Spinal cord (tissue), 10 donors: ENCODE data around the gene TNN. TPM values are rescaled to one million over a fixed set of nuclear protein-coding genes. Genes with fewer than 3 reads are reported as not detected.

Source experiments
- DNase-seq, 6 donors: peaks; one replicate each; pipeline versions ENCODE4 v3.0.0 to v3.0.0-alpha.2; 2013 to 2015; ENCODE audit warnings: low spot score in 6 of 6, low read depth in 4 of 6
- H3K27ac ChIP-seq: one replicate; pipeline ENCODE4 v1.5.1; 2013; ENCODE audit warnings: low read depth, low read length, control low read depth
- H3K27me3 ChIP-seq: one replicate; pipeline ENCODE4 v1.6.1; 2013; ENCODE audit warnings: low read length; ENCODE audit not compliant: control insufficient read depth, insufficient read depth
- H3K36me3 ChIP-seq: one replicate; pipeline ENCODE4 v1.6.1; 2013; ENCODE audit warnings: low read length; ENCODE audit not compliant: control insufficient read depth, insufficient read depth
- H3K4me1 ChIP-seq: one replicate; pipeline ENCODE4 v1.6.1; 2013; ENCODE audit warnings: low read length; ENCODE audit not compliant: control insufficient read depth, insufficient read depth
- H3K4me3 ChIP-seq: one replicate; pipeline ENCODE4 v1.5.1; 2013; ENCODE audit warnings: low read depth, low read length, control low read depth
- H3K9me3 ChIP-seq: one replicate; pipeline ENCODE4 v1.6.1; 2013; ENCODE audit warnings: low read length; ENCODE audit not compliant: control insufficient read depth, insufficient read depth
- WGBS: methylation state at CpG from one replicate; pipeline ENCODE4 v1.1.5; 2013; ENCODE audit warnings: missing lambda C conversion rate; ENCODE audit not compliant: insufficient coverage; 5-methylcytosine and 5-hydroxymethylcytosine counted together
- polyA plus RNA-seq, 2 donors: library from polyadenylated mRNA; unstranded; fragments of 120-200 nt; gene quantifications; one replicate each; pipeline ENCODE4 v1.2.1, GENCODE V29; 2013; ENCODE audit not compliant: insufficient read length in 2 of 2
- total RNA-seq, 2 donors: library from RNA; depleted of rRNA in 1 of 2; stranded (reverse); fragments of 120-200 nt in 1 of 2; fragments of >200 nt in 1 of 2; gene quantifications; one replicate each; pipeline versions ENCODE4 v1.2.3 to v1.2.4, GENCODE V29; 2013 to 2014
- donor health status: healthy.

TNN gene
- total and polyA plus RNA-seq, 4 donors = 1.6 to 16.4 (median 8.4) TPM

DNA sequence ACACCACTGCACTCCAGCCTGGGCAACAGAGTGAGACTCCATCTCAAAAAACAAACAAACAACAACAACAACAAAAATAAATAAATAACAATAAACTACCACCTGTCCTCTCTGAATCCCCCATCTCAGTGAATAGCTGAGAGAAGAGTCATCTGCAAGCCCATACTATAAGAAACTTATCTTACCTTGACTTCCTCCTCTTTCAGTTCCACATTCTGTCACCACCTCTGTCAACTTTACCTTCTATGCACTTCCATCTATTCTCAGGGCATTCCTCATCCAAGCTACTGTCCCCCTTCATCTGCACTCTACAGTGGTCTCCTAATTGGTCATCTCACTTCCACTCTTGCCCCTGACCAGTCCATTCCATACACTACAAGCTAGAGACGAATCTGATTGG is 66.9 kb downstream of the TNN start:
- no peak overlapping the region for H3K27ac ChIP-seq
- no peaks in the 10 kb centered on the region for H3K4me1 ChIP-seq
- 100% methylated on average over 1 of the region's 1 CpG for WGBS
- no peaks in the 10 kb centered on the region for H3K27me3 ChIP-seq
- H3K36me3 ChIP-seq = no peaks in the 10 kb centered on the region
- no peak for DNase-seq
- no peaks in the 10 kb centered on the region for H3K9me3 ChIP-seq
- H3K4me3 ChIP-seq = no peak overlapping the region

DNA sequence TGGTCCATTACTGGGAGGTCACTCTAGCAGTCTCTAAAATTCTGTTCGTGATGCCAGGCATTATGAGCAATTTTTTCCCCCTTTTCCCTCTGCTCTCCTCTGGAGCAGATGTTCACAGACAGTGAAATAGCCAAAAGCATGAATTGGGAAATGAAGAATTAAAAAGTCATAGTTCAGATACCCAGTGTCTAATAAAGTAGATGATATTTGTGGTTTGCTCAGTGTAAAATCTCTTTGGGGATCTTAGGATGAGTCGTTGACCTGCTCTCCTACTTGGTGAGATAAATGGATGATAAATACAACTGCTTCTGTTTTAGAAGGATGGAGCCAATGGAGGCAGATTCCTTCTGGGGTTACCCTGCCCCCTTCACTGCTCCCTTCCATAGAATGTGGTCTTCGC is 68.6 kb downstream of the TNN start:
- DNase-seq = no peak
- Histone ChIP-seq H3K4me3 (no peak overlapping the region), H3K4me1 (peaks cover 3% of the 10 kb centered on the region), H3K27me3 (no peaks in the 10 kb centered on the region), H3K36me3 (no peaks in the 10 kb centered on the region), H3K9me3 (no peaks in the 10 kb centered on the region), H3K27ac (no peak overlapping the region)
- 80% methylated on average over 2 of the region's 3 CpGs for WGBS

DNA sequence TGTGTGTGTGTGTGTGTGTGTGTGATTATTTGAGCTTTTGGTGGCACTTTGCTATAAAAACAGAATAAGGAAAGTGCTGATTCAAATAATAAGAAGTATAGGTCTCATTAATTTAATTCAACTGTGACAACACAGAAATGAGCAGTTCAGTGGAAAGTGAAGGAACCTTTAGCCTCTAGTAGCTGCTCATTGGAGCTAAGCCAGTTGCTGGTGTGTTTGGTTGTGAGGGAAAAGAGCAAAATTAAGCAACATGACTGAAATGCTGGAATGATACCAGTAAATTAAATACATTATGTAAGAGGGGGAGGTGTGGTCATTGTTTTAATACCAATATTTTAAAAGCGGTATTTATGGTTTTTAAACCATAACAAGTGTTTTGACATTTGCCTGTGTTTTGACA is 69.7 kb downstream of the TNN start:
- H3K36me3 ChIP-seq = no peaks in the 10 kb centered on the region
- no peak overlapping the region for H3K4me3 ChIP-seq
- H3K4me1 ChIP-seq = peaks cover 8% of the 10 kb centered on the region
- H3K27me3 ChIP-seq = no peaks in the 10 kb centered on the region
- no peaks in the 10 kb centered on the region for H3K9me3 ChIP-seq
- no peak for DNase-seq
- WGBS = no CpG with 5 or more reads among the region's 1 CpG
- H3K27ac ChIP-seq = no peak overlapping the region

DNA sequence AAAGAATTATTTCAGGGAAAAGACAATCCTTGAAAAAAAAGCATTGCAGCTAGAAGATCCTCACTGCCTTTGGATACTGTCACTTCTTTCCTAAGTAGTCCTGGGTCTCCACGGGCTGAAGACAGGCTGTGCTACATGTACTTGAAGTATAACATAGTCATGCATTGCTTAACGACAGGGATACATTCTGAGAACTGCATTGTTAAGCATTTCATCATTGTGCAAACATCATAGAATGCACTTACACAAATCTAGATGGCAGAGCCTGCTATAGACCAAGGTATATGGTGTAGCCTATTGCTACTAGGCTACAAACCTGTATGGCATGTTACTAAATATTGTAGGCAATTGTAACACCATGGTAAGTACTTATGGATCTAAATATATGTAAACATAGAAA is 70.9 kb downstream of the TNN start:
- Histone ChIP-seq H3K4me3 (no peak overlapping the region), H3K9me3 (no peaks in the 10 kb centered on the region), H3K4me1 (peaks cover 9% of the 10 kb centered on the region), H3K27me3 (no peaks in the 10 kb centered on the region), H3K27ac (no peak overlapping the region), H3K36me3 (no peaks in the 10 kb centered on the region)
- DNase-seq = no peak
- WGBS = 67% methylated on average over 2 of the region's 2 CpGs

DNA sequence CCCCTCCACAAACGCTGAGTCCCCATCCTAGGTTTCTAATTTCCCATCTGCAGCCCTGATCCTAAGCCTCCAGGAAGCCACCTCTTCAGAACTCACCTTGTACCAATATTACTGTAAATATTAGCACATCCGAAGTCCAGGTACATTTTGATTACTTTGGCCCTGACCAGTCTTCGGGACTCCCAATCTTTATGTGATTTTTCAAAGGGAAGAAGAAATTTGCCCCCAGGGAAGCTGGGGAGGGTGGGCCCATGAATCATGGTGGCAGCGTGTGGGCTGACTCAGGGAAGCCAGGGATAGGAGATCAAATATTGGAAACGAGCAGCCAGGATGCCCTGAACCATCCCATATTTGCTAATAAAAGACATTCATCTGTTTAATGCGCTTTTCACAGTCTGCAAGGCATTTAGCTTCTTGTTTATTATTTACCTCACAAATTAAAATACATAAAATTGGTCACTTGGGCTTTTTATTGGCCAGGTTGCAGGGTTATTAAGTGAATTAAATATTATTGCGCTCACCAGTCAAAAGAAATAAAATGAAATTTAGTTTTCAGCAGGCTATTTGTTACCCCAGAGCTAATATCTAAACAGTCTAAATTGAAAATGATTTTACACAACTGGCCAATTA is 78.4 kb downstream of the TNN start:
- H3K9me3 ChIP-seq = no peaks in the 10 kb centered on the region
- H3K4me1 ChIP-seq = peaks cover 20% of the 10 kb centered on the region
- no peak overlapping the region for H3K4me3 ChIP-seq
- H3K27ac ChIP-seq = no peak overlapping the region
- no CpG with 5 or more reads among the region's 7 CpGs for WGBS
- H3K36me3 ChIP-seq = no peaks in the 10 kb centered on the region
- DNase-seq = peak in 1 of 6 donors; percentile 95
- no peaks in the 10 kb centered on the region for H3K27me3 ChIP-seq

DNA sequence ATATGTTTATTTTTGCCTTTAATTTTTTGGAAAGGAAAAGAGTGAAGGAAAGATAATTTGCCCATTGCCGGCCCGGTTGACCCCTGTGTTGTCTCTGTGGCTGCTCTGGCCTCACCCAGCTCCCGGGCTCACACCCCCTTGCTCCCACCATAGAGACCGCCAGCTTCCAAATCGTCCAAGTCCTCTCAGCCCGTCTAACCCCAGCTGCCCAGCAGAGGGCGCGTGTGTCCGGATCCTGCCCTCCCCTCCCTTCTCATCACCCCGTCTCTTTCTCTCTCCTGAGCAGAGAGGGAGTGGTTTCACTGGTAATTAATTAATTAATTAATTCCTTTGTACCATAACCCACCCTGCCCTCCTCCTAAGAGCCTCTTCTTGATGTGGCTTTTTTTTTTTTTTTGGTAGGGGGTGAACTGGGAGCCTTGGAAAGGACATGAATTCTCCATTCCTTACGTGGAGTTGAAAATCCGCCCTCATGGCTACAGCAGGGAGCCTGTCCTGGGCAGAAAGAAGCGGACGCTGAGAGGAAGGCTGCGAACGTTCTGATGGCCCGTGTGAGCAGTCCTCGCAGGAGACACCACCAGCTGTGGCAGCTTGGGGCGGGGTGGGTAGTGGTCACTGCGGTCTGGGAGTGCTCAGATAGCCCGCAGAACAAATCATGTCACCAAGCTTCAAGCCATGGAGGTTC is 79.0 kb downstream of the TNN start:
- Histone ChIP-seq H3K4me3 (no peak overlapping the region), H3K4me1 (peaks cover 21% of the 10 kb centered on the region), H3K27me3 (no peaks in the 10 kb centered on the region), H3K36me3 (no peaks in the 10 kb centered on the region), H3K27ac (no peak overlapping the region), H3K9me3 (no peaks in the 10 kb centered on the region)
- 17% methylated on average over 14 of the region's 21 CpGs for WGBS
- peak in 4 of 6 donors; percentile 39 to 95 (median 74) for DNase-seq

DNA sequence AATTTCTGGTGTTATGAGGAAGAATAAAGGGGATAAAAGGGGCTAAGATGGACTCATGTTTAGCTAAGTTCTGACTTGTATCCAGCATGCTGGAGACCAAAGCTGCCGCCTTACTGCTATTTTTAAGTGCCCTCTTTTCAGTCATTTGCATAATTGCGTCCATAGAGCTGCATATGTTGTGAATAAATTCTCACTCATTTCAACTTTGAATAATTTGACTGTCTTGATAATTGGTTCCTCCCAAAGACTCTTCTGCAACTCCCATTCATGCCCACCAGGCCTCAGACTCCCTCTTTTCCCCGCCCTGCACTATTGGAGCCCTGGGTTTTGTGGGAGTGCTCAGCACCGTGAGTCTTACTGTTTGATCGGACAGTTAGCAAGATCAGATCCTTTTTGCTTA is 79.9 kb downstream of the TNN start:
- H3K9me3 ChIP-seq = no peaks in the 10 kb centered on the region
- 86% methylated on average over 1 of the region's 5 CpGs for WGBS
- no peaks in the 10 kb centered on the region for H3K36me3 ChIP-seq
- no peak overlapping the region for H3K27ac ChIP-seq
- H3K27me3 ChIP-seq = peaks cover 3% of the 10 kb centered on the region
- no peak for DNase-seq
- H3K4me1 ChIP-seq = peaks cover 19% of the 10 kb centered on the region
- H3K4me3 ChIP-seq = no peak overlapping the region

DNA sequence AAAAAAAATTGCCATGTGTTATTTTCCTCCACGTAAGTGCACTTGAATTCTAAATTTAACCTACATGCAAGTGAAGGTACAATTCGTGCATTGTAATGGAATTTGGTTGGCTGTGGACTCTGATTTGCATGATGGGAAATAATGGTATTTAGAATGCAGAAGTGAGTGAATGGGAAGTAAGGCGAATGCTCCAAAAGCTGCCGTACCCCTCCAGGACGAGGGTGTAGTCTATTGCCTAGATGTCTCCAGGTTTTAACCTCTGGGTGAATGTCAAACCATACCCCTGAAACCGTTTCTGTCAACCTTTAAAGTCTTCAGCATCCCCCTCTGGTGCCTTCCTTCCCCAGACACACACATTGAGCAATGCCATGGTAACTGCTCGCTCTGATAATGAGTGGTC is 80.4 kb downstream of the TNN start:
- H3K27me3 ChIP-seq = peaks cover 3% of the 10 kb centered on the region
- H3K9me3 ChIP-seq = no peaks in the 10 kb centered on the region
- WGBS = 90% methylated on average over 2 of the region's 7 CpGs
- H3K4me3 ChIP-seq = no peak overlapping the region
- no peak overlapping the region for H3K27ac ChIP-seq
- peaks cover 19% of the 10 kb centered on the region for H3K4me1 ChIP-seq
- H3K36me3 ChIP-seq = no peaks in the 10 kb centered on the region
- no peak for DNase-seq

DNA sequence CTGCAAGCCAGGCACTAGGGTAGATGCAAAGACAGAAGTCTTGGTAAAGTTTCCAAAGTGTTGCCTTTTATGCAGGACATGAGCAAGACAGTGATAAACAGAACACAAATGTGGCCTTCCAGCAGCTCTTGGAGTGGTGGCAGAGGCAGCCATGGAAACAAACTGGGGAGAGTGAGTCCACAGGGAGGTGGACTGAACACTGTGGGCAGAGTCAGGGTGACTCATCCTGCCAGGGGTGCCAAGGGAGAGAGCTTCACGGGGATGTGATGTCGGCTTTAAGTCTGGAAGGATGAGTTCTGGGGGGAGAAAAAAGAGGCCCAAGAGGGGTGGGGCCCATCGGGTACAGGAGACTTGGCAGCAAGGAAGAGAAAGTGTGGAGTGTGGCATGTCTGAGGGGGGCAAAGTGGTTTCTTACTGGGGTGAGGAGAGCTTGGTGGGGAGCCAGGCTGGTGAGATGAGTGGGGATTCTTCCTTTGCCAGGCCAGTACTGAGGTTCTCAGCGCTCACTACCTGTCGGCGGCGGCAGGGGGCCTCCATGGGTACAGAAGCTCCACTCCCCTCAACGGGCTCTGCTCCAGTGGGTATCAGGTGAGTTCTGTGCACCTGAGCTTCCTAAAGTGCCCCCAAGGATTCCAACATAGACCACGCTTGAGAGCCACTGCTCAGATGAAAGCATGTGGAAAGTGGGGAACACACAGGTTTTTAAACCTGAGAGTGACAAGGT is 83.1 kb downstream of the TNN start:
- DNase-seq = peak in 1 of 6 donors; percentile 30
- WGBS = 69% methylated on average over 8 of the region's 9 CpGs
- H3K27ac ChIP-seq = no peak overlapping the region
- no peaks in the 10 kb centered on the region for H3K9me3 ChIP-seq
- H3K36me3 ChIP-seq = no peaks in the 10 kb centered on the region
- H3K4me1 ChIP-seq = peaks cover 21% of the 10 kb centered on the region
- H3K4me3 ChIP-seq = no peak overlapping the region
- peaks cover 10% of the 10 kb centered on the region for H3K27me3 ChIP-seq
